ENCODE measurements around the gene SMARCAL1. TPM values are rescaled to one million over a fixed set of nuclear protein-coding genes. Genes with fewer than 3 reads are reported as not detected.

The SMARCAL1 gene
- total and polyA plus RNA-seq, 2 of the 13 experiments (the other 11 are each of a cell fraction or from before 2014, with no cell fraction given) = 12.7 to 21.3 TPM

DNA sequence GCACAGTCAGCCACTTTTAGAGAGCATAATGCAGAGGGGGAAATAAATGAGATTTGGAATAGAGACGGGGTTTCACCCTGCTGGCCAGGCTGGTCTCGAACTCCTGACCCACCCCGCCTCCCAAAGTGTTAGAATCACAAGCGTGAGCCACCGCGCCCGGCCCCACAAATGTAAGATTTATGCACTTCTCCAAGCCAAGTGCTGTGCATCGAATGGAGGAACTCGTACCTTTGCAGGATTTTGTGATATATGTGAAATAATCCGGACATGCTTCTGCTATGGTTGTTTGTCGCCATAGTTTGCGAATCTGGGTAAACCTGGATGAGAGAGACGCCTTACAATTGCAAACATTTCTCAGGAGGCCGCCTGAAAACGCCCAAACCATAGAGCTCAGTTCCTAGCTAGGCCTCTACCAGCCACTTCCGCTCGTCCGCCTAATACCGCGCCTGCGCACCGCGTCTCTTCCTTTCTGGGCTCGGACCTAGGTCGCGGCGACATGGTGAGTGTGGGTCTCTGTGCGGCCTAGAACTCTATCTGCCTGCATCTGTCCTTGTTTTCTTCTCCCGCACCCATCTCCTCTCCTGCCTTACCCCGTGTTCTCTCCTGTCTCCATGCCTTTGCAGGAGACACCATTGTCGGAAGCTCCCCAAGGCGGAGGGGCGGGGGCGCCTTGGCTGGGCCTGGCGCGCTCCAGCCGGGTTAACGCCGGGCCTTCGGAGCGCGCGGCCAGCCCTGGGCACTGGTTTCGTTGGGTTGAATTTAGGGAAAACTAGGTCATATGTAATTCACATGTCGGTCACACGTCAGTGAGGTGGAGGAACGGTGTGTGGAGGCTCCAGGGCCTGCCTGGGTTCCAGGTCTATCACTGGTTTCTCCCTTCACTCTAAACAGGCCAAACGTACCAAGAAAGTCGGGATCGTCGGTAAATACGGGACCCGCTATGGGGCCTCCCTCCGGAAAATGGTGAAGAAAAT is 86.4 kb downstream of the SMARCAL1 start, which contains the start of gene RPL37A (continued):
- TF ChIP-seq, protein P1, sequence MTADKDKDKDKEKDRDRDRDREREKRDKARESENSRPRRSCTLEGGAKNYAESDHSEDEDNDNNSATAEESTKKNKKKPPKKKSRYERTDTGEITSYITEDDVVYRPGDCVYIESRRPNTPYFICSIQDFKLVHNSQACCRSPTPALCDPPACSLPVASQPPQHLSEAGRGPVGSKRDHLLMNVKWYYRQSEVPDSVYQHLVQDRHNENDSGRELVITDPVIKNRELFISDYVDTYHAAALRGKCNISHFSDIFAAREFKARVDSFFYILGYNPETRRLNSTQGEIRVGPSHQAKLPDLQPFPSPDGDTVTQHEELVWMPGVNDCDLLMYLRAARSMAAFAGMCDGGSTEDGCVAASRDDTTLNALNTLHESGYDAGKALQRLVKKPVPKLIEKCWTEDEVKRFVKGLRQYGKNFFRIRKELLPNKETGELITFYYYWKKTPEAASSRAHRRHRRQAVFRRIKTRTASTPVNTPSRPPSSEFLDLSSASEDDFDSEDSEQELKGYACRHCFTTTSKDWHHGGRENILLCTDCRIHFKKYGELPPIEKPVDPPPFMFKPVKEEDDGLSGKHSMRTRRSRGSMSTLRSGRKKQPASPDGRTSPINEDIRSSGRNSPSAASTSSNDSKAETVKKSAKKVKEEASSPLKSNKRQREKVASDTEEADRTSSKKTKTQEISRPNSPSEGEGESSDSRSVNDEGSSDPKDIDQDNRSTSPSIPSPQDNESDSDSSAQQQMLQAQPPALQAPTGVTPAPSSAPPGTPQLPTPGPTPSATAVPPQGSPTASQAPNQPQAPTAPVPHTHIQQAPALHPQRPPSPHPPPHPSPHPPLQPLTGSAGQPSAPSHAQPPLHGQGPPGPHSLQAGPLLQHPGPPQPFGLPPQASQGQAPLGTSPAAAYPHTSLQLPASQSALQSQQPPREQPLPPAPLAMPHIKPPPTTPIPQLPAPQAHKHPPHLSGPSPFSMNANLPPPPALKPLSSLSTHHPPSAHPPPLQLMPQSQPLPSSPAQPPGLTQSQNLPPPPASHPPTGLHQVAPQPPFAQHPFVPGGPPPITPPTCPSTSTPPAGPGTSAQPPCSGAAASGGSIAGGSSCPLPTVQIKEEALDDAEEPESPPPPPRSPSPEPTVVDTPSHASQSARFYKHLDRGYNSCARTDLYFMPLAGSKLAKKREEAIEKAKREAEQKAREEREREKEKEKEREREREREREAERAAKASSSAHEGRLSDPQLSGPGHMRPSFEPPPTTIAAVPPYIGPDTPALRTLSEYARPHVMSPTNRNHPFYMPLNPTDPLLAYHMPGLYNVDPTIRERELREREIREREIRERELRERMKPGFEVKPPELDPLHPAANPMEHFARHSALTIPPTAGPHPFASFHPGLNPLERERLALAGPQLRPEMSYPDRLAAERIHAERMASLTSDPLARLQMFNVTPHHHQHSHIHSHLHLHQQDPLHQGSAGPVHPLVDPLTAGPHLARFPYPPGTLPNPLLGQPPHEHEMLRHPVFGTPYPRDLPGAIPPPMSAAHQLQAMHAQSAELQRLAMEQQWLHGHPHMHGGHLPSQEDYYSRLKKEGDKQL (CRISPR knock-in tag; IDR thresholded peaks at IDR 0.05; ENCODE audit: low read depth) = peak; percentile 77
- TF ChIP-seq ZBTB42 (CRISPR knock-in tag; IDR thresholded peaks at IDR 0.05) = peak; percentile 91
- peak; percentile 89; the same call in 1 of the 2 replicates for TF ChIP-seq PITX1 (CRISPR knock-in tag; IDR thresholded peaks at IDR 0.05)
- no peak for TF ChIP-seq ZFP37 (CRISPR knock-in tag; IDR thresholded peaks at IDR 0.05; ENCODE audit: borderline replicate concordance)
- TF ChIP-seq, protein P2, sequence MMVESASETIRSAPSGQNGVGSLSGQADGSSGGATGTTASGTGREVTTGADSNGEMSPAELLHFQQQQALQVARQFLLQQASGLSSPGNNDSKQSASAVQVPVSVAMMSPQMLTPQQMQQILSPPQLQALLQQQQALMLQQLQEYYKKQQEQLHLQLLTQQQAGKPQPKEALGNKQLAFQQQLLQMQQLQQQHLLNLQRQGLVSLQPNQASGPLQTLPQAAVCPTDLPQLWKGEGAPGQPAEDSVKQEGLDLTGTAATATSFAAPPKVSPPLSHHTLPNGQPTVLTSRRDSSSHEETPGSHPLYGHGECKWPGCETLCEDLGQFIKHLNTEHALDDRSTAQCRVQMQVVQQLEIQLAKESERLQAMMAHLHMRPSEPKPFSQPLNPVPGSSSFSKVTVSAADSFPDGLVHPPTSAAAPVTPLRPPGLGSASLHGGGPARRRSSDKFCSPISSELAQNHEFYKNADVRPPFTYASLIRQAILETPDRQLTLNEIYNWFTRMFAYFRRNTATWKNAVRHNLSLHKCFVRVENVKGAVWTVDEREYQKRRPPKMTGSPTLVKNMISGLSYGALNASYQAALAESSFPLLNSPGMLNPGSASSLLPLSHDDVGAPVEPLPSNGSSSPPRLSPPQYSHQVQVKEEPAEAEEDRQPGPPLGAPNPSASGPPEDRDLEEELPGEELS (CRISPR knock-in tag; IDR thresholded peaks at IDR 0.05) = peak; percentile 57
- TF ChIP-seq, protein P3, sequence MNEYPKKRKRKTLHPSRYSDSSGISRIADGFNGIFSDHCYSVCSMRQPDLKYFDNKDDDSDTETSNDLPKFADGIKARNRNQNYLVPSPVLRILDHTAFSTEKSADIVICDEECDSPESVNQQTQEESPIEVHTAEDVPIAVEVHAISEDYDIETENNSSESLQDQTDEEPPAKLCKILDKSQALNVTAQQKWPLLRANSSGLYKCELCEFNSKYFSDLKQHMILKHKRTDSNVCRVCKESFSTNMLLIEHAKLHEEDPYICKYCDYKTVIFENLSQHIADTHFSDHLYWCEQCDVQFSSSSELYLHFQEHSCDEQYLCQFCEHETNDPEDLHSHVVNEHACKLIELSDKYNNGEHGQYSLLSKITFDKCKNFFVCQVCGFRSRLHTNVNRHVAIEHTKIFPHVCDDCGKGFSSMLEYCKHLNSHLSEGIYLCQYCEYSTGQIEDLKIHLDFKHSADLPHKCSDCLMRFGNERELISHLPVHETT (CRISPR knock-in tag; conservative IDR thresholded peaks at IDR 0.05) = peak; percentile 71
- peak; percentile 66; the same call in 1 of the 2 replicates for TF ChIP-seq GFI1 (CRISPR knock-in tag; IDR thresholded peaks at IDR 0.05; ENCODE audit: borderline replicate concordance)
- TF ChIP-seq, protein P4, sequence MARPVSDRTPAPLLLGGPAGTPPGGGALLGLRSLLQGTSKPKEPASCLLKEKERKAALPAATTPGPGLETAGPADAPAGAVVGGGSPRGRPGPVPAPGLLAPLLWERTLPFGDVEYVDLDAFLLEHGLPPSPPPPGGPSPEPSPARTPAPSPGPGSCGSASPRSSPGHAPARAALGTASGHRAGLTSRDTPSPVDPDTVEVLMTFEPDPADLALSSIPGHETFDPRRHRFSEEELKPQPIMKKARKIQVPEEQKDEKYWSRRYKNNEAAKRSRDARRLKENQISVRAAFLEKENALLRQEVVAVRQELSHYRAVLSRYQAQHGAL (CRISPR knock-in tag; IDR thresholded peaks at IDR 0.05; ENCODE audit: not compliant biosample characterization) = no peak
- peak; percentile 94 for TF ChIP-seq ZNF543 (CRISPR knock-in tag; IDR thresholded peaks at IDR 0.05)
- TF ChIP-seq HDAC1 (CRISPR knock-in tag; IDR thresholded peaks at IDR 0.05) = peak; percentile 87
- TF ChIP-seq CREM (IDR thresholded peaks at IDR 0.05) = peak; percentile 79
- TF ChIP-seq CREM (CRISPR knock-in tag; IDR thresholded peaks at IDR 0.05) = no peak
- peak; percentile 55; the same call in 1 of the 2 replicates for TF ChIP-seq ARNTL (CRISPR knock-in tag; IDR thresholded peaks at IDR 0.05)
- TF ChIP-seq, protein P5, sequence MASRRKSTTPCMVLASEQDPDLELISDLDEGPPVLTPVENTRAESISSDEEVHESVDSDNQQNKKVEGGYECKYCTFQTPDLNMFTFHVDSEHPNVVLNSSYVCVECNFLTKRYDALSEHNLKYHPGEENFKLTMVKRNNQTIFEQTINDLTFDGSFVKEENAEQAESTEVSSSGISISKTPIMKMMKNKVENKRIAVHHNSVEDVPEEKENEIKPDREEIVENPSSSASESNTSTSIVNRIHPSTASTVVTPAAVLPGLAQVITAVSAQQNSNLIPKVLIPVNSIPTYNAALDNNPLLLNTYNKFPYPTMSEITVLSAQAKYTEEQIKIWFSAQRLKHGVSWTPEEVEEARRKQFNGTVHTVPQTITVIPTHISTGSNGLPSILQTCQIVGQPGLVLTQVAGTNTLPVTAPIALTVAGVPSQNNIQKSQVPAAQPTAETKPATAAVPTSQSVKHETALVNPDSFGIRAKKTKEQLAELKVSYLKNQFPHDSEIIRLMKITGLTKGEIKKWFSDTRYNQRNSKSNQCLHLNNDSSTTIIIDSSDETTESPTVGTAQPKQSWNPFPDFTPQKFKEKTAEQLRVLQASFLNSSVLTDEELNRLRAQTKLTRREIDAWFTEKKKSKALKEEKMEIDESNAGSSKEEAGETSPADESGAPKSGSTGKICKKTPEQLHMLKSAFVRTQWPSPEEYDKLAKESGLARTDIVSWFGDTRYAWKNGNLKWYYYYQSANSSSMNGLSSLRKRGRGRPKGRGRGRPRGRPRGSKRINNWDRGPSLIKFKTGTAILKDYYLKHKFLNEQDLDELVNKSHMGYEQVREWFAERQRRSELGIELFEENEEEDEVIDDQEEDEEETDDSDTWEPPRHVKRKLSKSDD (CRISPR knock-in tag; IDR thresholded peaks at IDR 0.05; ENCODE audit: low read depth) = peak; percentile 48; the same call in 1 of the 2 replicates
- TF ChIP-seq RXRB (CRISPR knock-in tag; IDR thresholded peaks at IDR 0.05; ENCODE audit: borderline replicate concordance) = peak; percentile 80
